Measurements from ENCODE around the gene NEK3.

DNA sequence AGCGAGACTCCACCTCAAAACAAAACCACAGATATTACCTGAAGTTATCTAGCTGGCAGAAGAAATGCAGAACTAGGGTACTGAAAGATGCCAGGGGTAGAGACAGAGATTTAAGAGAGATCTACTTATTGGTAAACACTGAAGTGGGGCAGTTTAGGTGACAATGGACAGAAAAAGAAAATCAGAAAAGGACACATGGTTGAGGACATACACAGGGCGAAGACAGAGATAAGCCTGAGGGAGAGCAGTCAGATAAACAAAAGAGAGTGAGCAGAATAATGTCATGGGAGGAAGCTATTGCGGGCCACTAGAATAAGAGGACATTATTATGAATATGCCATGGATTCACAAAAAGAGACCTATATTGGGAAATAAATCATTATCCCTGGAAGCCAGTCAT lies 33.9 kb downstream of the NEK3 start:
- TF ChIP-seq POLR2A (IDR thresholded peaks at IDR 0.05): no peak
- TF ChIP-seq, protein P1, sequence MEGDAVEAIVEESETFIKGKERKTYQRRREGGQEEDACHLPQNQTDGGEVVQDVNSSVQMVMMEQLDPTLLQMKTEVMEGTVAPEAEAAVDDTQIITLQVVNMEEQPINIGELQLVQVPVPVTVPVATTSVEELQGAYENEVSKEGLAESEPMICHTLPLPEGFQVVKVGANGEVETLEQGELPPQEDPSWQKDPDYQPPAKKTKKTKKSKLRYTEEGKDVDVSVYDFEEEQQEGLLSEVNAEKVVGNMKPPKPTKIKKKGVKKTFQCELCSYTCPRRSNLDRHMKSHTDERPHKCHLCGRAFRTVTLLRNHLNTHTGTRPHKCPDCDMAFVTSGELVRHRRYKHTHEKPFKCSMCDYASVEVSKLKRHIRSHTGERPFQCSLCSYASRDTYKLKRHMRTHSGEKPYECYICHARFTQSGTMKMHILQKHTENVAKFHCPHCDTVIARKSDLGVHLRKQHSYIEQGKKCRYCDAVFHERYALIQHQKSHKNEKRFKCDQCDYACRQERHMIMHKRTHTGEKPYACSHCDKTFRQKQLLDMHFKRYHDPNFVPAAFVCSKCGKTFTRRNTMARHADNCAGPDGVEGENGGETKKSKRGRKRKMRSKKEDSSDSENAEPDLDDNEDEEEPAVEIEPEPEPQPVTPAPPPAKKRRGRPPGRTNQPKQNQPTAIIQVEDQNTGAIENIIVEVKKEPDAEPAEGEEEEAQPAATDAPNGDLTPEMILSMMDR (IDR thresholded peaks at IDR 0.05): no peak
